IPS-15b (cell line): ENCODE measurements around the gene PLPPR1.

ENCODE experiments used
- H3K27me3 ChIP-seq: one replicate; pipeline ENCODE4 v1.6.1; 2013; ENCODE audit warnings: low read length; ENCODE audit not compliant: control insufficient read depth, insufficient read depth
- H3K36me3 ChIP-seq: one replicate; pipeline ENCODE4 v1.6.1; 2013; ENCODE audit warnings: low read length; ENCODE audit not compliant: control insufficient read depth, insufficient read depth
- H3K4me1 ChIP-seq: one replicate; pipeline ENCODE4 v1.6.1; 2013; ENCODE audit warnings: mild to moderate bottlenecking, low read length; ENCODE audit not compliant: control insufficient read depth, insufficient read depth
- H3K4me3 ChIP-seq: one replicate; pipeline ENCODE4 v1.5.1; 2013; ENCODE audit warnings: low read depth, low read length
- H3K9ac ChIP-seq: one replicate; pipeline ENCODE4 v1.6.1; 2013; ENCODE audit warnings: low read depth, mild to moderate bottlenecking, low read length
- H3K9me3 ChIP-seq: one replicate; pipeline ENCODE4 v1.6.1; 2013; ENCODE audit warnings: mild to moderate bottlenecking, low read length; ENCODE audit not compliant: control insufficient read depth, insufficient read depth

The PLPPR1 gene

DNA sequence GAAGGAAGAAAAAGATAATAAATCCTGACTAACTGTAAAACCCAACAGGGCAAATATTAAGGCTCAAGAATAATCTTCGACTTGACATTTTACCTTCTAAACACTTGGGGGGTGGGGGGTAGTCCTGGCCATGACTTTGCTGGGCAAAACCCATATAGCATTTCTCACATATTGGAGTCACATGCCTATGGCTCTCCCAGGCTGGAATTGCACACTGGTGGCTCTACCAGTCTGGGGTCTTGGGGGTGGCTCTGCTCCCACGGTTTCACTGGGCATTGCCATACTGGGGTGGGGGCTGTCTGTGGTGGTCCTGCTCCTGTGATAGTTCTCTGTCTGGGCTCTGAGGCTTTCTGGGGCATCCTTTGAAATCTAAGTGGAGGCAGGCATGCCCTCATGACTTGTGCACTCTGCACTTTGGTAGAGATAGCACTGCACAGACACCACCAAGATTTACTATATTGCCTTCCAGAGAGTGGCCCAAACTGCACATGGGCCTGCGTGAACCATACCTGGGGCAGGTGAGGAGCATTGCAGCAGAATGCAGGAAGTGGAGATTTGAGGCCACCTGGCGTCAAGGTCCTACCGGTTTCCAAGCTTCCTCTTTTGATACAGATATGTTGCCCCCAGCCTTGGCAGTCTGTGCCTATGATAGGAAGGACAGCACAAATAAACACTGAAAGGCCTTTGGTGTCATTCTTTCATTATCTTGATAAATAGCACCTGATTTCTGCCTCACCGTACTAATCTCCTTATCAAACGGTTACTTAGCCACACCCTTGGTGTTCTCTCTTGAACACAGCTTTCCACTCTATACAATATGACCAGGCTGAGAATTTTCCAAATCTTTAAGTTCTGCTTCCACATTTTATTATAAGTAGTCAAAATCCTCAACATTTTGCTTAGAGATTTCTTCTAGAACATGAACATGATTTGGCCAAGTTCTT, 326.5 kb downstream of the PLPPR1 start:
- Histone ChIP-seq H3K27me3 (no peaks in the 10 kb centered on the region), H3K4me1 (no peaks in the 10 kb centered on the region), H3K9ac (no peak overlapping the region), H3K4me3 (no peak overlapping the region), H3K9me3 (no peaks in the 10 kb centered on the region), H3K36me3 (no peaks in the 10 kb centered on the region)

DNA sequence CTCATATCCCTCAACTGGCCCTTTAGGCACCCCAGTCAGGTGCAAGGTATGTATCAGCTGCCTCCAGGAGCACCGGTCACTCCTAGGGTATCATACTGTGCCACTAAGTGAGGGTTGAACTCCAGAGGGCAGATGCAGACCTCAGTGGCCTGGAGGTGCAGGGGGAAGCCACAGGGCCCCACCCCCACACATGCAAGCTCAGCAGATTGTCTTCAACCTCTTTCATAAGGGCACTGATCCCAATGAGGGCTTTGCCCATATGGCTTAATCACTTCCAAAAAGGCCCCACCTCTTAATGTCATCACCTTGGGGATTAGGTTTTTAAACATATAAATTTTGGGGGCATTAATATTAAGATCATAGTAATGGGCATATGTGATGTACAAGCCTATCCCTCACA, 328.1 kb downstream of the PLPPR1 start:
- no peaks in the 10 kb centered on the region for H3K4me1 ChIP-seq
- H3K9me3 ChIP-seq, result no peaks in the 10 kb centered on the region
- no peaks in the 10 kb centered on the region for H3K36me3 ChIP-seq
- no peaks in the 10 kb centered on the region for H3K27me3 ChIP-seq
- no peak overlapping the region for H3K9ac ChIP-seq
- no peak overlapping the region for H3K4me3 ChIP-seq

DNA sequence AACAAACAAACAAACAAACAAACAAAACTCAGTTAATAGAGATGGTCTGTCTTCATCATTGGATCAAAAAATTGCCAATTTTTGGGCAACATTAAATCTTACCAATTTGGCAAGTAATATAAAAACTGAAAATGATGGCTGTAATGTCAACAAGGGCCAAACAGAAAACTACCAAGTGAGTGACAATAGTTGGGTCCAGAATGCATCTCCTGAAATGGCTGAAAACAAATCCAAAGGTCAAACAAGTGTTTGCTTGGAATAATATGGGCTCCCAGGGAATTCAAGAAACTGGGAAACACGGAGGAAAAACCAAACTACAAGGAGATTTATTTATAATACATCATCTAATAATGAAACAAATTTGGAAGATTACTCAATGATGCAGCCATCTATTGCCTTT, 331.2 kb downstream of the PLPPR1 start:
- no peak overlapping the region for H3K4me3 ChIP-seq
- no peak overlapping the region for H3K9ac ChIP-seq
- no peaks in the 10 kb centered on the region for H3K4me1 ChIP-seq
- no peaks in the 10 kb centered on the region for H3K9me3 ChIP-seq
- no peaks in the 10 kb centered on the region for H3K27me3 ChIP-seq
- H3K36me3 ChIP-seq, result no peaks in the 10 kb centered on the region

GRCh38 chr9:101360647-101361046, 332.1 kb downstream of the PLPPR1 start:
- H3K4me1 ChIP-seq, result no peaks in the 10 kb centered on the region
- H3K27me3 ChIP-seq, result no peaks in the 10 kb centered on the region

DNA sequence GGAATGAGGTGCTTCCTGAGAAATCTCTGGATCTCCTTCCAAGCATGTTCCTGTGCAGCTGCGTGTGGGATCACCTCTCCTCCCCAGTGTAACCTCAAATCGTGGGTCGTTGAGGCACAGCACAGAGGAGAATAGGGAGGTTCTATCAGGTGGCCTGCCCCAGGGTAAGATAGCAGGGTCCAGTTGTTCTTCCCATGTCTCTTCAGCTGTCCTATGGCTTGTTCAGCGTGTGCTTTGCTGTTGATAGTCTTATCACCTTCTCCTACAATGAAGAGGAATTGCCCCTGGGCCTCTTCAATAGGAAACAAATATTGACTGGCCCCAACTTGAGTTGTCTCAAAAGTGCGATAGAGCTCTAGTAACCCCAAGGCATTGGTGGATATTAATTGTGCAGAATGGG, 333.9 kb downstream of the PLPPR1 start:
- Histone ChIP-seq H3K27me3 (no peaks in the 10 kb centered on the region), H3K9ac (no peak overlapping the region), H3K9me3 (no peaks in the 10 kb centered on the region), H3K4me1 (no peaks in the 10 kb centered on the region), H3K4me3 (no peak overlapping the region), H3K36me3 (no peaks in the 10 kb centered on the region)

More at GRCh38 chr9:101360647-101361046, 332.1 kb downstream of the PLPPR1 start:
- Histone ChIP-seq H3K36me3 (no peaks in the 10 kb centered on the region), H3K4me3 (no peak overlapping the region), H3K9ac (no peak overlapping the region), H3K9me3 (no peaks in the 10 kb centered on the region)

- Histone ChIP-seq H3K9me3 (no peaks in the 10 kb centered on the region), H3K4me3 (no peak overlapping the region), H3K36me3 (no peaks in the 10 kb centered on the region), H3K4me1 (peaks cover 2% of the 10 kb centered on the region), H3K9ac (no peak overlapping the region), H3K27me3 (no peaks in the 10 kb centered on the region)
These were observed 336.7 kb downstream of the PLPPR1 start for GRCh38 chr9:101365181-101365580.

GRCh38 chr9:101366038-101366756, 337.7 kb downstream of the PLPPR1 start:
- H3K27me3 ChIP-seq, result no peaks in the 10 kb centered on the region
- H3K9ac ChIP-seq, result no peak overlapping the region
- H3K4me1 ChIP-seq, result peaks cover 2% of the 10 kb centered on the region
- H3K36me3 ChIP-seq, result no peaks in the 10 kb centered on the region
- no peak overlapping the region for H3K4me3 ChIP-seq
- H3K9me3 ChIP-seq, result no peaks in the 10 kb centered on the region

DNA sequence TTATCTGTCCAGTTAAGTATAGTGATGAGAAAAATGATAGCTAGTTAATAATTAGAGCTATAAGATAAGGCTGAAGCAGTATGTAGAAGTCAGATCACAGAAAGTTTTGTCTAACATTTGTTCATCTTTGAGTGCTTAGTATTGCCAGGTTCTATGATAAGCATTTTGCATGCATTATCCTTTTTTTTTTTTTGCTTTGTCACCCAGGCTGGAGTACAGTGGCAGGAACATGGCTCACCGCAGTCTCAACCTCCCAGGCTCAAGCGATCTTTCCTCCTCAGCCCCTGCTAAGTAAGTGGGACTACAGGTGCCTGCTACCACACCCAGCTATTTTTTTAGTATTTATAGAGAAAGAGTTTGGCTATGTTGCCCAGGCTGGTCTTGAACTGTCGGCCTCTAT, 338.8 kb downstream of the PLPPR1 start:
- peaks cover 2% of the 10 kb centered on the region for H3K4me1 ChIP-seq
- no peaks in the 10 kb centered on the region for H3K27me3 ChIP-seq
- H3K36me3 ChIP-seq, result no peaks in the 10 kb centered on the region
- no peak overlapping the region for H3K4me3 ChIP-seq
- no peaks in the 10 kb centered on the region for H3K9me3 ChIP-seq
- H3K9ac ChIP-seq, result no peak overlapping the region

GRCh38 chr9:101369286-101369685, 340.8 kb downstream of the PLPPR1 start:
- no peak overlapping the region for H3K9ac ChIP-seq
- H3K27me3 ChIP-seq, result no peaks in the 10 kb centered on the region
- no peak overlapping the region for H3K4me3 ChIP-seq
- H3K9me3 ChIP-seq, result no peaks in the 10 kb centered on the region
- H3K36me3 ChIP-seq, result no peaks in the 10 kb centered on the region
- peaks cover 2% of the 10 kb centered on the region for H3K4me1 ChIP-seq

DNA sequence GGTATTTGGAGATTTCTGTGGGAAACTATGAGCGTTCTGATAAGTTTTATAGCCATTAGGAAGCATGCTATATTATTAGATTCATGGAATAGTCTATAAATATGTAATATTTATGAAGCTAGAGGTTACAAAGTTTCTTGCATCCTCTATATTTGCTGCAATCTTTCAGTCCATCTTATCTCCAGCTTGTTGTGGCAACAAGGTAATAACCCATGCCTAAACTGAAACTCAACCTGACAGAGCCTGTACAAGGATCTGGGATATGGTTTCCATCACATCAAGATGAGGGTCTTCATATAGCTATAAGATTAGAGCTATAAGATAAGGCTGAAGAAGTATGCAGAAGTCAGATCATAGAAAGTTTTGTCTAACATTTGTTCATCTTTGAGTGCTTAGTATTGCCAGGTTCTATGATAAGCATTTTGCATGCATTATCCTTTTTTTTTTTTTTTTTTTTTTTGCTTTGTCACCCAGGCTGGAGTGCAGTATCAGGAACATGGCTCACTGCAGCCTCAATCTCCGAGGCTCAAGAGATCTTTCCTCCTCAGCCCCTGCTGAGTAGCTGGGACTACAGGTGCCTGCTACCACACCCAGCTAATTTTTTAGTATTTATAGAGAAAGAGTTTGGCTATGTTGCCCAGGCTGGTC, 341.5 kb downstream of the PLPPR1 start:
- no peaks in the 10 kb centered on the region for H3K36me3 ChIP-seq
- H3K27me3 ChIP-seq, result no peaks in the 10 kb centered on the region
- no peak overlapping the region for H3K9ac ChIP-seq
- H3K9me3 ChIP-seq, result no peaks in the 10 kb centered on the region
- no peak overlapping the region for H3K4me3 ChIP-seq
- H3K4me1 ChIP-seq, result peaks cover 2% of the 10 kb centered on the region

DNA sequence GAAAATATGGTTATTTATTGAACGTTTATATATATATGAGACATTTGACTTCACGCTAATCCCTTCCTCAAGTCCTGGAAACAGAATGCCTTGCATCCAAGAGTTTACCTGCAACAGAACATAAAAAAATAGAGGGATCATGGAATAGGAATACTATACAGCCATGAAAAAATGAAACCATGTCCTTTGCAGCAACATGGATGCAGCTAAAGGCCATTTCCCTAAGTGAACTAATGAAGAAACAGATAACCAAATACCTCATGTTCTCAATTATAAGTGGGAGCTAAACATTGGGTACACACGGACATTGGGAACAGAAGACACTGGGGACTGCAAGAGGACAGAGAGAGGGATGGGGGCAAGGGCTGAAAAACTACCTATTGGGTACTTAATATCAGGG, 343.3 kb downstream of the PLPPR1 start:
- Histone ChIP-seq H3K36me3 (no peaks in the 10 kb centered on the region), H3K4me3 (no peak overlapping the region), H3K4me1 (peaks cover 2% of the 10 kb centered on the region), H3K9me3 (no peaks in the 10 kb centered on the region), H3K27me3 (no peaks in the 10 kb centered on the region), H3K9ac (no peak overlapping the region)
